ENCODE measurements around the gene EDN2.

Gene EDN2

DNA sequence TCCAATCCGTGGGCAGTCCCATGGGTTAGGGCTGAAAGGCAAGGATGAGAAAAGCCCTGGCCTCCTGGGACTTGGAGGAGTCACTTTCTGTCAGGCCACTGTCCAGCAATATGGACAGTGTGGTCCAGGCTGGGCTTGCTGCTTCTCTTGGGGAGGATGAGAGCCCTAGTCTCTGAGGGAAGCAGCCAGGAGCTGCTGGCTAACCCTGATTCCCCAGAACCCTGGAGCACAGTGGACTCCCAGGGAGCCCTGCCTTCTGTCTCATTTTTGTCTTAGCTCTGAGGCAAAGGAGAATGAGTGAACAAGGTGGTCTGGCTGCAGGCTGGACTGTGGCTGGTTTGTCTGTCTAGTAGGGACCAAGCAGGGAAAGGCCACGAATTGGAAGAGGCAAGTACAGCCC, 23.8 kb upstream of the EDN2 start:
- CTCF ChIA-PET, result interaction anchor here (0.7 to 5.0 kb wide), 5 partner anchors 8 to 208 kb away, joined by 3 to 25 read pairs (median 3); no protein-coding TSS in a partner anchor

GRCh38 chr1:41507836-41508235, 23.4 kb upstream of the EDN2 start:
- H3K27ac ChIP-seq (ENCODE audit: extremely low read depth, low read depth, low read length), result no peak overlapping the region
- H3K4me3 ChIP-seq (ENCODE audit: low read depth, low read length), result no peak overlapping the region
- no peaks in the 10 kb centered on the region for H3K36me3 ChIP-seq (ENCODE audit: control insufficient read depth in 2 of 2, insufficient read depth in 1 of 2, low read length in 2 of 2)
- H3K9me3 ChIP-seq (ENCODE audit: control insufficient read depth, insufficient read depth, low read depth, low read length), result no peaks in the 10 kb centered on the region
- ChIA-PET POLR2A (no interaction called here), CTCF (interaction anchor here (1.0 to 5.0 kb wide), 3 partner anchors 8 to 15 kb away, joined by 3 to 25 read pairs (median 6); no protein-coding TSS in a partner anchor)
- H3K4me1 ChIP-seq (ENCODE audit: control insufficient read depth, insufficient read depth, low read length), result no peaks in the 10 kb centered on the region
- TF ChIP-seq ZNF112 (tag by site-specific recombination; IDR thresholded peaks at IDR 0.05) (no peak), WT1 (tag by site-specific recombination; IDR thresholded peaks at IDR 0.05) (no peak), ZNF350 (tag by site-specific recombination; IDR thresholded peaks at IDR 0.05) (no peak), KLF1 (tag by site-specific recombination; IDR thresholded peaks at IDR 0.05) (no peak), ZNF280C (tag by site-specific recombination; IDR thresholded peaks at IDR 0.05) (no peak), ZNF133 (tag by site-specific recombination; IDR thresholded peaks at IDR 0.05) (no peak), ZBTB7A (tag by site-specific recombination; IDR thresholded peaks at IDR 0.05; ENCODE audit: low read depth) (no peak), GLIS1 (tag by site-specific recombination; IDR thresholded peaks at IDR 0.05) (no peak), ZNF140 (tag by site-specific recombination; IDR thresholded peaks at IDR 0.05) (no peak), ZNF211 (tag by site-specific recombination; IDR thresholded peaks at IDR 0.05; ENCODE audit: low read depth) (no peak), FEZF1 (tag by site-specific recombination; IDR thresholded peaks at IDR 0.05) (no peak), ZNF394 (tag by site-specific recombination; IDR thresholded peaks at IDR 0.05; ENCODE audit: borderline replicate concordance) (no peak), MZF1 (tag by site-specific recombination; IDR thresholded peaks at IDR 0.05; ENCODE audit: borderline replicate concordance) (no peak), RBAK (tag by site-specific recombination; IDR thresholded peaks at IDR 0.05) (no peak), ZNF571 (tag by site-specific recombination; IDR thresholded peaks at IDR 0.05) (no peak), BCL11B (tag by site-specific recombination; IDR thresholded peaks at IDR 0.05; ENCODE audit: low read depth) (no peak)
- TF ChIP-seq, protein P1, sequence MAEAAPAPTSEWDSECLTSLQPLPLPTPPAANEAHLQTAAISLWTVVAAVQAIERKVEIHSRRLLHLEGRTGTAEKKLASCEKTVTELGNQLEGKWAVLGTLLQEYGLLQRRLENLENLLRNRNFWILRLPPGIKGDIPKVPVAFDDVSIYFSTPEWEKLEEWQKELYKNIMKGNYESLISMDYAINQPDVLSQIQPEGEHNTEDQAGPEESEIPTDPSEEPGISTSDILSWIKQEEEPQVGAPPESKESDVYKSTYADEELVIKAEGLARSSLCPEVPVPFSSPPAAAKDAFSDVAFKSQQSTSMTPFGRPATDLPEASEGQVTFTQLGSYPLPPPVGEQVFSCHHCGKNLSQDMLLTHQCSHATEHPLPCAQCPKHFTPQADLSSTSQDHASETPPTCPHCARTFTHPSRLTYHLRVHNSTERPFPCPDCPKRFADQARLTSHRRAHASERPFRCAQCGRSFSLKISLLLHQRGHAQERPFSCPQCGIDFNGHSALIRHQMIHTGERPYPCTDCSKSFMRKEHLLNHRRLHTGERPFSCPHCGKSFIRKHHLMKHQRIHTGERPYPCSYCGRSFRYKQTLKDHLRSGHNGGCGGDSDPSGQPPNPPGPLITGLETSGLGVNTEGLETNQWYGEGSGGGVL (tag by site-specific recombination; IDR thresholded peaks at IDR 0.05), result no peak
- TF ChIP-seq, protein P2, sequence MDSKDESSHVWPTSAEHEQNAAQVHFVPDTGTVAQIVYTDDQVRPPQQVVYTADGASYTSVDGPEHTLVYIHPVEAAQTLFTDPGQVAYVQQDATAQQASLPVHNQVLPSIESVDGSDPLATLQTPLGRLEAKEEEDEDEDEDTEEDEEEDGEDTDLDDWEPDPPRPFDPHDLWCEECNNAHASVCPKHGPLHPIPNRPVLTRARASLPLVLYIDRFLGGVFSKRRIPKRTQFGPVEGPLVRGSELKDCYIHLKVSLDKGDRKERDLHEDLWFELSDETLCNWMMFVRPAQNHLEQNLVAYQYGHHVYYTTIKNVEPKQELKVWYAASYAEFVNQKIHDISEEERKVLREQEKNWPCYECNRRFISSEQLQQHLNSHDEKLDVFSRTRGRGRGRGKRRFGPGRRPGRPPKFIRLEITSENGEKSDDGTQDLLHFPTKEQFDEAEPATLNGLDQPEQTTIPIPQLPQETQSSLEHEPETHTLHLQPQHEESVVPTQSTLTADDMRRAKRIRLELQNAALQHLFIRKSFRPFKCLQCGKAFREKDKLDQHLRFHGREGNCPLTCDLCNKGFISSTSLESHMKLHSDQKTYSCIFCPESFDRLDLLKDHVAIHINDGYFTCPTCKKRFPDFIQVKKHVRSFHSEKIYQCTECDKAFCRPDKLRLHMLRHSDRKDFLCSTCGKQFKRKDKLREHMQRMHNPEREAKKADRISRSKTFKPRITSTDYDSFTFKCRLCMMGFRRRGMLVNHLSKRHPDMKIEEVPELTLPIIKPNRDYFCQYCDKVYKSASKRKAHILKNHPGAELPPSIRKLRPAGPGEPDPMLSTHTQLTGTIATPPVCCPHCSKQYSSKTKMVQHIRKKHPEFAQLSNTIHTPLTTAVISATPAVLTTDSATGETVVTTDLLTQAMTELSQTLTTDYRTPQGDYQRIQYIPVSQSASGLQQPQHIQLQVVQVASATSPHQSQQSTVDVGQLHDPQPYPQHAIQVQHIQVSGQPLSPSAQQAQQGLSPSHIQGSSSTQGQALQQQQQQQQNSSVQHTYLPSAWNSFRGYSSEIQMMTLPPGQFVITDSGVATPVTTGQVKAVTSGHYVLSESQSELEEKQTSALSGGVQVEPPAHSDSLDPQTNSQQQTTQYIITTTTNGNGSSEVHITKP (tag by site-specific recombination; IDR thresholded peaks at IDR 0.05), result no peak
- TF ChIP-seq, protein P3, sequence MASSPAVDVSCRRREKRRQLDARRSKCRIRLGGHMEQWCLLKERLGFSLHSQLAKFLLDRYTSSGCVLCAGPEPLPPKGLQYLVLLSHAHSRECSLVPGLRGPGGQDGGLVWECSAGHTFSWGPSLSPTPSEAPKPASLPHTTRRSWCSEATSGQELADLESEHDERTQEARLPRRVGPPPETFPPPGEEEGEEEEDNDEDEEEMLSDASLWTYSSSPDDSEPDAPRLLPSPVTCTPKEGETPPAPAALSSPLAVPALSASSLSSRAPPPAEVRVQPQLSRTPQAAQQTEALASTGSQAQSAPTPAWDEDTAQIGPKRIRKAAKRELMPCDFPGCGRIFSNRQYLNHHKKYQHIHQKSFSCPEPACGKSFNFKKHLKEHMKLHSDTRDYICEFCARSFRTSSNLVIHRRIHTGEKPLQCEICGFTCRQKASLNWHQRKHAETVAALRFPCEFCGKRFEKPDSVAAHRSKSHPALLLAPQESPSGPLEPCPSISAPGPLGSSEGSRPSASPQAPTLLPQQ (tag by site-specific recombination; IDR thresholded peaks at IDR 0.05), result no peak

More for the DNA sequence above, 23.8 kb upstream of the EDN2 start:
- no peak for TF ChIP-seq ZNF658 (tag by site-specific recombination; IDR thresholded peaks at IDR 0.05)
- no peak for TF ChIP-seq ZNF10 (tag by site-specific recombination; IDR thresholded peaks at IDR 0.05)
- H3K4me3 ChIP-seq (ENCODE audit: low read depth, low read length), result no peak overlapping the region
- H3K4me1 ChIP-seq (ENCODE audit: control insufficient read depth, insufficient read depth, low read length), result no peaks in the 10 kb centered on the region
- no peaks in the 10 kb centered on the region for H3K36me3 ChIP-seq (ENCODE audit: control insufficient read depth in 2 of 2, insufficient read depth in 1 of 2, low read length in 2 of 2)
- H3K27ac ChIP-seq (ENCODE audit: extremely low read depth, low read depth, low read length), result no peak overlapping the region
- no peaks in the 10 kb centered on the region for H3K9me3 ChIP-seq (ENCODE audit: control insufficient read depth, insufficient read depth, low read depth, low read length)
- POLR2A ChIA-PET, result no interaction called here

All from HEK293 (cell line).